Caki2 (cell line): ENCODE results near the gene GOPC. TPM values are rescaled to one million over a fixed set of nuclear protein-coding genes. Genes with fewer than 3 reads are reported as not detected.
"Not testable (repeated sequence)": the region's sequence is repeated elsewhere in the genome, so short reads cannot be mapped to it uniquely, and the experiment has no call there.

Experiments
- DNase-seq: peaks from one replicate; pipeline ENCODE4 v3.0.0-alpha.2; 2015; ENCODE audit warnings: low read depth
- in situ Hi-C: cut with HindIII; loops from 2 replicates; pipeline ENCODE4 v1.10.0; 2016; ENCODE audit warnings: low sequenced_read_pairs, low pct_unique_long_range_greater_than_20kb, mixed read lengths
- total RNA-seq: library from RNA; depleted of rRNA; stranded (reverse); fragments of >200 nt; shearing (Covaris generic); gene quantifications from 2 replicates; pipeline ENCODE4 v1.2.3, GENCODE V29; 2014; ENCODE audit warnings: low replicate concordance; rRNA removed

GOPC gene
- total RNA-seq = 8.0 and 8.2 TPM in 2 replicates

DNA sequence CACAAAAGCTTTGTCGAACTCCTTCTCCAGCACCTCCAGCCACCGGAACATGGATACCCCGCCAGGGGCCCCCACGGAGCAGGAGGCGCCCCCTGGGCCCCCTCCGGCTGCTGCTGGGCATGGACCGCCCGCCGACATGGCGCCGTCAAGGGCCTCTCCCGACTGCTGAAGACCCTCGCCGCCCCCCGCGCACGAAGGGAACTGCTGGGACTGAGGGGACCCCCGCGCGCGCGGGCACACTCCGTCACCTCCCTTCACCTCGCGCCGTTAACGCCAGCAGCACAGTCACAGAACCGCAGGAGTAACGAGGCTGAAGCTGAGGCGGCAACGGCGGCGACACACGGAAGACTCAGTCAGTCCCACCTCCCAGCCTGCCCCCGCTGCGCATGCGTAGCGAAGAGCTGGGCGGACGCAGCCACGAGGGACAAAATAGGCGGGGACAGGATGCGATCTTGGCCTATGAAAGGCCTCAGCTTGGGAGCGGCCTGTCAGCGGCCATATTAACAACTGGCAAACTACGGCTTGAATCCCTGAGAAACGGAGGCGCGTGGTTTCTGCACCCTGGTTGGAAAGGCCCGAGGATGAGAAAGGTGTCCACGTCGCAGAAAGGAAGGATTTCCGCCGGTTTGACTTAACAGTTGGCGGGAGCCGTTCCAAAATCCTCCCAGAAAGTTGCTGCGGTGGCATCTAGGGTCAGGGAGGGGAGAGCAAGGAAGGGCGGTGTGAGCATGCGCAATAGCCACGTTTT is at the start of gene GOPC:
TSS of gene GOPC (minus strand) at position 361 of the 748 bp plus-strand sequence. CDS start at position 138, 223 bp downstream.
- in situ Hi-C loops = no loop called here
- DNase-seq = peak; percentile 95

DNA sequence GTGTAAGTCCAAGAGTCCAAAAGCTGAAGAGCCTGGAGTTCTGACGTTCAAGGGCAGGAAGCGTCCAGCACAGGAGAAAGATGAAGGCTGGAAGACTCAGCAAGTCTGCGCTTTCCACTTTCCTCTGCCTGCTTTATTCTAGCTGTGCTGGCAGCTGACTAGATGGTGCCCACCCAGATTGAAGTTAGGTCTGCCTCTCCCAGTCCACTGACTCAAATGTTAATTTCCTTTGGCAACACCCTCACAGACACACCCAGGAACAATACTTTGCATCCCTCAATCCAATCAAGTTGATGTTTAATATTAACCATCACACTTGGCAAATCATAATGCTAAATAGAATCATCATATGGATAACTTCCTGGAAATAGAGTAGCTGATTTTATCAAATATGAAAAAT is 49.7 kb upstream of the GOPC start:
- in situ Hi-C loops = not testable (repeated sequence)

DNA sequence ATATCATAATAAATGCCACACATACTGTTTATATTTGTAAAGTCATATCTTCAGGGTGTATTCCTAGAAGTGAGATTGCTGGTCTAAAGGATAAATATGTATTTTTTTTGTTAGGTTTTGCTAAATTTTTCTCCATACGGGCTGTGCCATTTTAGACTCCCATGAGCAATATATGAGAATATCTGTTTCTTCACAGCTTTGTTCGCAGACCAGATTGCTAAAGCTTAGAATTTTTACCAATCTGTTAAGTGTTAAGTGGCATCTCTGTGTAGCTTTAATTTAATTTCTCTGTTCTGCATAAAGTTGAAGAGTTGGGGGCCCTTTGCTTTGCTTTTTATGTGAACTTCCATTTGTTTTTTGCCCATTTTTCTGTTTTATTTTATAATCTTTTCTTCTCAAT is 40.7 kb upstream of the GOPC start:
- DNase-seq = no peak
- in situ Hi-C loops = no loop called here

More for the DNA sequence above, 49.7 kb upstream of the GOPC start:
- not testable (repeated sequence) for DNase-seq

DNA sequence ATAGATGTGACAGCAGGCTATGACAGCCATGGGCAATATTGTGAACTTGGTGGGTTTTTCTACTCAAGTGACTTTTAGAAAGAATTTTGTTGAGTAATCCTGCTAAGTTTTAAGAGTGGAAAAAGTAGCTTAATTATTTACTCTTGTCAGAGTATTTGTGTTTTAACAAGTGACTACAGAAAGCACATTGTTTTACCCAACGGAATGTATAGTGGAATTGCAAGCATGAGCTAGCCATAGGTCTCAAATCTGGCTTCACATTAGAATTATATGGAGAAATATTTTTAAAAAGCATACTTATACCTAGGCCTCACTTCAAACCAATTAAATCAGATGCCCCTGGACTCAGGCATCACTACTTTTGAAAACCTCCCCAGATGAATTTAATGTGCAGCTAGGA is 35.5 kb upstream of the GOPC start:
- DNase-seq = no peak
- in situ Hi-C loops = no loop called here

DNA sequence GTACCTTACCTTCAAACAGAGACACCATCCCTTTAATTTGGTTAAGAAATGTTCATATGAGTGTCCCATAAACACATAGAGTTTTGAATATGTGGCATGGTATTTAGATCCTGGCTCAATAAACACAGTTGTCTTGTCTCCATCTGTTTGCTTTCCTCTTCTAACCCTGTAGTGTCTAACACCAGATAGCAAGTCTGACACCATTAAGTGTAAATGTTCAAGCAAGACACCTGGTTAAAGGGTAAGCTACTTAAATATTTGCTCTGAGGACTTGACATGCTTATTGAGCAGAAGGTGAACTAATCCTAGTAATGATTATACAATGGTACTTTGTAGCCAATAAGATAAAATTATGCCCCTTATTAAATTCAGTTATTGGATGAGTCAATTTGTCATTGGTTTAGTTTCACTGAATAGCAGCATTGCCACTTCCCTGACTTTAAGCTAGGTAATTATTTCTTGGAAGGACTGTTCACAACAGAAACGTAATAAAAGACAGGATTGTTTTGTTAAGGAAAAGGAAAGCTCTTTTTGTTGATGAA is 26.9 kb upstream of the GOPC start:
- no peak for DNase-seq
- in situ Hi-C loops = no loop called here

DNA sequence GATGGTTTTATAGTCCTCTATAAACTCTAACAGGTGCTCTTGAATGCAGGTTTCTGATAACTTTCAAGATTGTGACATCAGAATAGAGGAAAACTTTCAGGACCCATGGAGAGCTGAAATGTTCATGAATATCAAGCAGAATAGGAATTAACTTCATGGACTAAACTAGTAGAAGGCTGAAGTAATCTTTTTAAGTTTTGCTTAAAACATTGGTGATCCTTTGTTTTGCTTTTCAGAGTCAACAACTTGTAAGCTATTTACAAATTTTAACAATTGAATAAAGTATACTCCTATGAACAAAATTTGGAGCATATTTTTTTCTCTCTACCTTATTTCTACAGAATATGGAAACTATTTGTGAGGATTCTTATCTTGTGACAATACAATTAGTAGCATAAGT is 25.2 kb upstream of the GOPC start:
- in situ Hi-C loops = no loop called here
- no peak for DNase-seq

DNA sequence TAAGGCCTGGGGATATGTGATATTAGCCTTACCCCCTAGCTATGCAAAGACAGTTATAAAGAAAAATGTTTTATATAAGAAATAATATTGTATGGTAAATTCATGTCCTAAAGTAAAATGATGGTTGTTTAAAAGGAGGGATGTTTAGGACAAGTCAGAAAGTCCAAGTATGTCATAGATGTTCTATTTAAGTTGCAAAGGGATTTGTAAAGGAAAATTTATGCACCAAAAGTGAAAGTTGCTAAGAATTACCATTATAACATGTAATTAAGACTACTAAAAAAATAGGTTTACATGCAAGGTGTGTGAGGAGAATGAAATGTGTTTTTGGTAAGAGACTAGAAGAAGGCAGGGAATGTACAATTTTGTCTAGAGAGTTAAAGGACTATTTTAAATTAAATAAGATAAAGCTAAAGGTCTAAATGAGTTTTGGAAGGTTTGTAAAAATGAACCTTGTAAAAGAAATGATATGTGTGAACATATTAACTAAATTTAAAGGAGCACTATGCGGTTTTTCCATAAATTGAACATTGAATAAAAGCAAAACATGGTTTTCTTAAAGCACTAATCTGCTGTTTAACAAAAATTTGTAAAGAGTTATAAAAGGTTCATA is 22.7 kb upstream of the GOPC start:
- DNase-seq = no peak
- in situ Hi-C loops = no loop called here

DNA sequence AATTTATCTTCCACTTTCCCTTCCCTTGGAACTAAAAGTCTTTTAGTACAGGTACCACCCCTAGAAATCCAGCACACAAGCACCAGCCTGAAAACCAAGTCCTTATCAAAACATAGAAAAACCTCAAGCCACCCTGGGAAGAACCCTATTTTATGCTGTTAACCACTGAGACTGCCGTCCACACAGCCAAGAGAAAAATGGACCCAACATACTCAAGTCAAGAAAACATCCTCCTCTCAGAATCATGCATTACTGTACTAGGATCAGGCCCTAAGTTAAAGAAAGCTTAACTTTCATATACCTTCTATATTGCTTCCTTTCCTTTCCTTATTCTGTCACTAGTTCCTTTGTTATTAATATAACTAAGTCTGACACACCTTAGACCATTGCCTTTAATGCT is 16.9 kb upstream of the GOPC start:
- no peak for DNase-seq
- in situ Hi-C loops = no loop called here

DNA sequence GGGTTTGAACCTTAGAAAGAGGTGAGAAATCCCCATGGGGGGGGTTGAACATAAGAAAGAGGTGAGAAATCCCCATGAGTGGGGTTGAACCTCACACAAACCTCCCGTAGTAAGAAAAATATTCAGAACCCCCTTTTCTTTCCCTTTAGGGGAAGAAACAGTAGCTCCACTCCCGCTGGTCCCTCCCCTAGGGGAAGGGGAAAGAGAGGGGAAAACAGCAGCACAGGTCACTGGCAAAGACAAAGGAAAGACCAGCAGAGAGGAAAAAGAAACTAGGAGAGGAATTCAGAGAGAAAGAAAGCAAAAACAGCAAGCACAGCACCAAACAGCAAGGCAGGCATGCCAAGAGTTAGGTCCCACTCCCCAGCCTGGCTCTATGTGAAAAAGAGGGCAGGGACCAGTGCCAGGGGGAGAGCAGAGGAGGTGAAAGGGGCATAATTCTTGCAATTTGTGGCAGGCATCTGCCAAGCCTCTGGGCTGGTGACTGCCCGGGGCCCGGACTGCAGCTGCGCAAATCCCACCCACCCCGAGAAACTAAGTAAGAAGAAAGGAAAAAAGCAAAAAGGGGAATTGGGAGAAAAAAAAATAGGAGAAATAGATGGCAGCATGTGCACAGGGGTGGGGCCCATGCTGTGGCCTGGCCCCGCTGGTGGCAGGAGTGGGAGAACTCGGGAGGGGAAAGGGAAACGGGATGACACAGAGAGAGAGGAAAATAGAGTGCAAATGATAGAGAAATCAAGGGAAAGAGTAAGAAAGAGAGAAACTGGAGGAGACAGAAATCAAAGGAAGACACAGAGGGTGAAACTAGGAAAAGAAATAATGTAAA is 15.1 kb upstream of the GOPC start:
- in situ Hi-C loops = no loop called here
- DNase-seq = no peak

DNA sequence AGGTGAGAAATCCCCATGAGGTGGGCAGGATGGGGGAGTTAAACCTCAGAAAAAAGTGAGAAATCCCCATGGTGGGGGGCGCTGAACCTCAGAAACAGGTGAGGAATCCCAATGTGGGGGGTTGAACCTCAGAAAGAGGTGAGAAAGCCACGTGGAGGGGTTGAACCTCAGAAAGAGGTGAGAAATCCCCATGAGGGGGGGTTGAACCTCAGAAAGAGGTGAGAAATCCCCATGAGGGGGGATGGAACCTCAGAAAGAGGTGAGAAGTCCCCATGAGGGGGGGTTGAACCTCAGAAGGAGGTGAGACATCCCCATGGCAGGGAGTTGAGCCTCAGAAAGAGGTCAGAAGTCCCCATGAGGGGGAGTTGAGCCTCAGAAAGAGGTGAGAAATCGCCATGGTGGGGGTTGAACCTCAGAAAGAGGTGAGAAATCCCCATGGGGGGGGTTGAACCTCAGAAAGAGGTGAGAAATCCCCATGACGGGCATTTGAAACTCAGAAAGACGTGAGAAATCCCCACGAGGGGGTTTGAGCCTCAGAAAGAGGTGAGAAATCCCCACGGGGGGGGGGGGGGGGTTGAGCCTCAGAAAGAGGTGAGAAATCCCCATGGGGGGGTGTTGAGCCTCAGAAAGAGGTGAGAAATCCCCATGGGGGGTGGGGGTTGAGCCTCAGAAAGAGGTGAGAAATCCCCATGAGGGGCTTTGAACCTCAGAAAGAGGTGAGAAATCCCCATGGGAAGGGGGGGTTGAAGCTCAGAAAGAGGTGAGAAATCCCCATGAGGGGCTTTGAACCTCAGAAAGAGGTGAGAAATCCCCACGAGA is 14.3 kb upstream of the GOPC start:
- no peak for DNase-seq
- in situ Hi-C loops = no loop called here

DNA sequence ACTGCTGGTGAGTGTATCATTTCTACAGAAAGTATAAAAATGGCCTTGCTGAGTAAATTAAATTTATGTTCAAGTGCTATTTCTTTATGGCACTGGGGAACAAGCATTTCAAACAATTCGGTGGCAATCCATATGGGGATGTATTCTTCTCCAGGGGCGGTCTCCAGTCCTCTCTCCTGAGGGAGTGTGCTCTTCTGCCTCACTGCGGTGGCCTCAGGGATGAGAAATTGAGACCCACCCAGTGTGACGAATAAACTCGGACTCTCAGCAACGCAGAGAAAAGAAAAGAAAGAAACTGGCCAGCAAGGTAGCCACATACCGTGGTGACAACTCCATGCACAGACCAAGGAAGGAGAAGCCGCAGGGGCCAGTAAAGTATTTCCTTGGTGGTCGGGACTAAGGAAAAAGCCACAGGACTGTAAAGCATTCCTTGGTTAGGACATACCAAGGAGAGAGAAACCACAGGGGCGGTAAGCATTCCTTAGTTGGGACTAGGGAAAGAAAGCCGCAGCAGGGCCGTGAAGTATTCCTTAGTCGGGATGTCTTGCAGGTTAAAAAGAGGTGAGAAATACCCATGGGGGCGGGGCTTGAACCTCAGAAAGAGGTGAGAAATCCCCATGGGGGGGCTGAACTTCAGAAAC is 13.6 kb upstream of the GOPC start:
- DNase-seq = no peak
- in situ Hi-C loops = no loop called here

DNA sequence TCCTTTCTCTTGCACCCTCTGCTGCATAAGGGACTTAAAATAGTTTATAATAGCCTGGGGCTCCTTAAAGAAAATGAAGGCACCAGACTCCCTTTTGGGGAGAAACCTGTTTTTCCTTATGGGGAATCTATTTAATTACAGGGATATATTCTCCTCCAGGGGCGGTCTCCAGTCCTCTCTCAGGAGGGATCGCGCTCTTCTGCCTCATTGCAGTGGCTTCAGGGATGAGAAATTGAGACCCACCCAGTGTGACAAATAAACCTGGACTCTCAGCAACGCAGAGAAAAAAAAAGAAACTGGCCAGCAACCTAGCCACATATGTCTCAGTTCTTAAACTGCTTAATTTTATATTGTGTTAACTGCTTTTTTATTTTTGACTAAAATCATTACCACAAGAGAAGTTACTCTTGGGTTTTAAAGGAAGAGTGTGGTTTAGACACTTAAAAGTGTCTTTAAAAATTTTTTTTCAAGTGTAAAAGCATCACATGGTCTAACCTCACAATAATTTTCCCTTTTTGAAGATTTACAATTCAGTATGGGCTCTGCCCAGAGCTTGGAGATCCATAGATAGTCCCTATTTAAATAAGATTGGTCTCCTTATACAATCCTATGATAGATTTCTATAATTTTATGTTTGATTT is 11.7 kb upstream of the GOPC start:
- DNase-seq = no peak
- in situ Hi-C loops = no loop called here

DNA sequence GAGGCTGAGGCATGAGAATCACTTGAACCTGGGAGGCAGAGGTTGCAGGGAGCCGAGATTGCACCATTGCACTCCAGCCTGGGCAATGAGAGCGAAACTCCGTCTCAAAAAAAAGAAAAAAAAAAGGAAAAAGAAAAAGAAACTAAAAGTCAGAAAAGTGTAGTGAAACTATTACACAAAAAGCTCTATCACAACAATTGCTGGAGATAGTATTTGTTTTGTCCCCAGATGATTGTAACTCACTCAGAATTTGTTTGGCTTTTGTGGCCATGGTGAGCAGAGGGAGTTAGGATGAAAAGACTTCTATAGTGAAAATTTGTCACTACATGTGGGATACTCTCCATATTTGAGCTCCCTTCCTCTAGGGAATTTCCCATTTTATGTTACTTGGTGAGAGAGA is 5.2 kb upstream of the GOPC start:
- in situ Hi-C loops = no loop called here
- no peak for DNase-seq

DNA sequence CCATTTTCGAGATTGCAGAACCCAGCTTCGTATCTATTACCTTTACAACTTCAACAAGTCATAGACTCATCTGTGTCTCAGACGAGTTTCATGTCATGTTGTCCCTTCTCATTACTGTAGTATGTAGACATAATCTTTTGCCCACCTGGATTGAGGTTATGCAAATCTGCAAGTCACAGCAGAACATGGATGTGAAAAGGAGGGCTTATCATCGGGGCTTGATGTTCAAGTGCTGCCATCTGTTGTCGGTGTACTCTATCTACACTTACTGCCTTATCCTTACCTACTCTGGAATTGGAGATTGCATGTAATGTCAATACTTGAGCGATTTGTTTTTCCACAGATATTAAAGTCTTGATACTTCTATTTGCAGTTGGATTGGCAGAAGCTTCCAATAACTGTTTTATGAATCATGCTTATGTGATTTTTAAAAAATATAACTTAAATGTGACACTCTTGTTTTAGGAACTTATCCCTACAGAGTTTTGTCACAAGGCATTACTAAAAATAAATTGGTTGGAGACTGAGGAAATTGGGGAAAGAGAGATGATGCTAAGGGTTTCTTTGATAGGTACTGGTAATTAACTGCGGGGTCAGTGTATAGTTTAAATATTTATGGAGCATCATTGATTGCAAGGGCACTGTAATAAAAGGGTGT is 3.0 kb upstream of the GOPC start:
- DNase-seq = peak; percentile 53
- in situ Hi-C loops = no loop called here

DNA sequence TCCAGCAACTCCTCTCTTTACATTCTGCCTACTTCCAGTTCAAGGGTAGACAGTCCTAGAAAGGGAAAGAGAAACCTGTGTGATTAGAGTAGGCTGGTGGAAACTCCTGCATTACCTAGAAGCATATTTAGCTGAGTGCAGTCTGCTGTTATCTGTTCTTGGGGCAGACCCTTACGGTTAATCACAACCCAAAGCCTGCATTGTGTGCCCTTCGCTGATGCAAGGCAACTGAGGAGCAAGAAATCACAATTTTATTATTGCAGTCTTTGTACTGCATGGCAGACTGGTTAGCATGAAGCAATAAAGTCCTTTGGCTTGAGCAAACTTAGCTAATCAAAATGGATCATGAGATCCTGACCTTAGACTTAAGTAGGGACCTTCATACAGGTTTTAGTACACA is 1.5 kb upstream of the GOPC start:
- DNase-seq = no peak
- in situ Hi-C loops = no loop called here

DNA sequence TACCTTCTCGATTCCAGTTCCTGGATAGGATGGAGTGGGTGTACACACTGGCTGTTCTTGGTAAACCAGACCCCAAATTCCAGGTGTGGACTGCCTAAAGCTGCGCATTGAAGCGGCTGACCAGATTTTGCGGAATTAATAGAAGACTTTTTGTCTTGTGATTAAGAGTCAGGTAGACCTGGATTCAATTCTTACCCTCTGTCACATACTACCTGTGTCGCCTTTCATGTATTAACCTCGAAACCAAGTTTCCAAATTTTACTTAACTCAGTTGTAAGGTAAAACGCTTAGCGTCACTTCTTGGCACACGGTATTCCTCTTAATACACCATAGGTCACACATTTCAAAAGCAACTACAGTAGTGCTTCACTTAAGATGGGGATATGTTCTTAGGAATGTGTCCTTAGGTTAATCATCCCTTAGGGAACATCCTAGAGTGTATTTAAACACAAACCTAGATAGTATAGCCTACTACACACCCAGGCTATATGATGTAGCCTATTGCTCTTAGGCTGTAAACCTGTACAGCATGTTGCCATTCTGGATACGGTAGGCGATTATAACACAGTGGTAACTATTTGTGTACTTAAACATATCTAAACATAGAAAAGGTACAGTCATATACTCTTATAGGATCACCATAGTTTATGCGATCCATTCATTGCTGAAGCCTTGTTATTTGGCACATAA is 733 bp upstream of the GOPC start:
- no peak for DNase-seq
- in situ Hi-C loops = no loop called here
